ENCODE data around the gene GLRX2.
"Not testable (repeated sequence)": the region's sequence is repeated elsewhere in the genome, so short reads cannot be mapped to it uniquely, and the experiment has no call there.

Gene GLRX2

DNA sequence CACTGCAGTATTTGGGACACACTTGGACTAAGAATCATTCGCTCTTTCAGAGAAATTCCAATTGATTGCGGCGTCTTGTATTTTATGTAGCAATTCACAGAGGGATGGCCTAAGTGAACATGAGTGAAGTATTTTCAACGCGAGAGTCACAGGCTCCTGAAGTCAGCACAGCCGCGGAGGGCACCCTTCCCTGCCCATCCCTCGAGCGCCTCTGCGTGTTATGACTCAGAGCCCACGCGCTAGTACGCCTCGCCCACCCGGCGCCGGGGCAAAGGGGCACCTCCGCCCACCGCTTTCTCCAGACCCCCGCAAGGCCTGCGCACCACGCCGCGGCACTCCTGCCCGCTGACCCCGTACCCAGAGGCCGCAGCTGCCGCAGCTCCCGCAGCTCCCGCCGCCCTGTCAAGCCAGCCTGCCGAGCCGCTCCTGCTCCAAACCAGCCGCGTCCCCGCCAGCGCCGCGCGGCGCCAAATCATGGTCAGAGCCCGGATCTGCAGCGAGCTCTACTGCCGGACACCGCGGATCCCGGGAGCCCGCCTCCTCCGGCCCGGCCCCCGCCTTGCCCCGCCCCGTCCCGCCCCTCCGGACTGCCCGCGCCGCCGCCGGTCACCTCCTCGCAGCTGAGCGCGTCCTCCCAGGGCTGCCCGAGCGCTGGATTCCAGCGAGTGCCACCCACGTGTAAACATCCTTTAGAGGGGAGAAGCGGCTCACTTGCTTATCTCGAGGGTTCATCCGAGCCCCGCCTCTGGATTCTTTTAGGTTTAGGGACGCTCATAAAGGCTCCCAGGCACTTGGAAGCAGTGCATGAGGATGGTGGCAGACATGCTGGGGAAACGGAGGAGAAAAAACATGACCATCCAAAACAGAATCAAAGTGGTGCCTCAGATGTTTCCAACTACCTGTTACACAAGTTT lies at the start of gene GLRX2:
Gene GLRX2, minus strand, starts transcription at position 508 of the 914 bp plus-strand sequence. Its CDS starts 32 bp downstream, at position 476.
- DNase-seq (ENCODE audit: low read depth in 2 of 2) = peak; percentile 31 to 41

DNA sequence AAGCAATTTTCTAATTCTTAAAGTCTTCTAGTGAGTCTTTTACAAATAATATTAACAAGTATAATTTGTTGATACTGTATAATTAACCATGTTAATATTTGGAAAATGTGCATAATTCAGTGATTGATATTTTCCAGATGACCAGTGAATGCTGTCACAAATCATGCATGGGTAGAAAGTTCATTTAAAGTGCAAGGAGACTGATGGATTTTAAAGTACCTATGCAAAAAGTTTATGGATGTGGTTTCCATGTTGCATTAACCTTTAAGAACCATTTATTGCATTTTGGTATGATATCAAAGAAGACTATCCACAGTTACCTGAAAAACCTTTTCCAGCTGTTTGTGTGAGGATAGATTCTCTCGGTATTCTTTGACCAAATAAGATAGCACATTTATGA lies 39.8 kb upstream of the GLRX2 start:
- DNase-seq (ENCODE audit: low read depth in 2 of 2) = no peak

DNA sequence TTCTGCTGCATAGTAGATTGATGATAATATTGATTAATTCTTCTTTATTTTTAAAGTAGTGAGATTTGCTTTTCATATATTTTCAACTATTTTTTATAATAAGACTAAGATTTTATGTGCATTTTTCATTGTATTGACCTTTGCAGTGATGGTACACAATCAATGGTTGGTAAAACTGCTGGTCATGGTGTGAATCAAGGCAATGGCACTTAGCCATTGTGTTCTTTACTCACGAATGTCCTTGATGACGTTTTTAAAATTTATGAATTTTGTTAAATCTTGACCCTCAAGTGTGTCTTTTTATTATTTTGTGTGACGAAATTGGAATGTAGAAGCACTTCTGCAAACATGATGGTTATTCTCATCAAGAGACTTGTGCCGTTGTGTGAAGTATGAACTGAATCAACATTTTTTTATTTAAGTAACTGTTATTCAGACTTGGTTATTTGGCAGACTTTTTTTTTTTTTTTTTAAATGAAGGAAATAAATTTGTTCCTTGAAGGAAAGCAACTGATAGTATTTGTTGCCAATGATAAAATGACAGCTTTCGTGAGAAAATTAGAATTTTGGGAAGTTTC lies 39.2 kb upstream of the GLRX2 start:
- no peak for DNase-seq (ENCODE audit: low read depth in 2 of 2)

- no peak for DNase-seq (ENCODE audit: low read depth in 2 of 2)
Measured at GRCh38 chr1:193143285-193143684, 38.1 kb upstream of the GLRX2 start.

DNA sequence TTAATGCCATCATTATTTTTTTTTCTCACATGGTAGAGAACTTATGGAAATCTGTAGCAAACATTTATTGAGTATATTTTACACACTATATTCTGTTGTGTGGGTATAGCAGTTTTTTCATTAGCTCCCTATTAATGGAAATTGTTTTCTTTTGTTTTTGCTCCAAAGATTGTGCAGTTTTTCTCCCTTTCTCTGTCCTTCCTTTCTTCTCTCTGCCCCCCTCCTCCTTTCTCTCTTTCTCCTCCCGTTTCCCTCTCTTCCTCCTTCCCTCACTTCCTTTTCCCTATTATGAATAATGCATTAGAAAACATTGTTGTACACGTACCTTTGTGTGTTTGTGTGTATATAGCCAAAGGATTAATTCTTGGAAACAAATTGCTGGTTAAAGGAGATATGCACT lies 37.2 kb upstream of the GLRX2 start:
- no peak for DNase-seq (ENCODE audit: low read depth in 2 of 2)

DNA sequence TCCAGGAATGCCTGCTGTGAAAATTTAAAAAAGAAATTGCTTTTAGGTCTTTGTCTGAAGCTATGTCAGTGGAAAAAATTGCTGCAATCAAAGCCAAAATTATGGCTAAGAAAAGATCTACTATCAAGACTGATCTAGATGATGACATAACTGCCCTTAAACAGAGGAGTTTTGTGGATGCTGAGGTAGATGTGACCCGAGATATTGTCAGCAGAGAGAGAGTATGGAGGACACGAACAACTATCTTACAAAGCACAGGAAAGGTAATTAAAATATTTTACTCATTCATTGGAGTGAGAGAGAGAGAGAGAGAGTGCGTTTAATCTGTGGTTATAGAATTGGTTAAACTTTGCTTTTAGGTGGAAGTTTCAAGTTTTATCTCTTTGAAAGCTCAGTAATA lies 36.6 kb upstream of the GLRX2 start:
- no peak for DNase-seq (ENCODE audit: low read depth in 2 of 2)

DNA sequence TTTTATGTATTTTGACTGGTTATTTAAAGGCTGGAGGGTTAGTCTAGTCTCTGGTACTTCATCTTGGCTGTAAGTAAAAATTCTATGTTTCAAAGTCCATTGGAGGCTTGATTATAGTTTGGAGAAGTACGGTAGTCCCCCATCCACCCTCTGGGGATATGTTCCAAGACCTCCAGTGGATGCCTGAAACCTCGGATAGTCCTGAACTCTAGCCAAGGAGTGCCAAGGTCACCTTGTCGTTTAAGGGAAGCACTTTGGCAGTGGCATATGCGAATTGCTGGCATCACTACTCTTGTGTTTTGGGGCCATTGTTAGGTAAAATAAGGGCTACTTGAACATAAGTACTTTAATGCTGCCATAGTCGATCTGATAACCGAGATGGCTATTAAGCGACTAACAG lies 35.0 kb upstream of the GLRX2 start:
- no peak for DNase-seq (ENCODE audit: low read depth in 2 of 2)

GRCh38 chr1:193131266-193131860 lies 26.1 kb upstream of the GLRX2 start:
- no peak for DNase-seq (ENCODE audit: low read depth in 2 of 2)

DNA sequence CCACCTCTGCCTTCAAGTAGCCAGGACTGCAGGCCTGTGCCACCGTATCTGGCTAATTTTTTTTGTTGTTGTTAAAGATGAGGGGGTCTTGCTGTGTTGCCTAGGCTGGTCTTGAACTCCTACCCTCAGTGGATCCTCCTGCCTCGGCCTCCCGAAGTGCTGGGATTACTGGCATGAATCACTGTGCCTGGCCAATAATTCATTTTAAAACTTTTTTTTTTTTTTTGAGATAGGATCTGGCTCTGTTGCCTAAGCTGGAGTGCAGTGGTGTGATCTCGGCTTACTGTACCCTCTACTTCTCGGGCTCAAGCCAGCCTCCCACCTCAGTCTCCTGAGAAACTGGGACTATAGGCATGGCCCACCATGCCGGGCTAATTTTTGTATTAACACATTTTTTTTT lies 20.2 kb upstream of the GLRX2 start:
- DNase-seq (ENCODE audit: low read depth in 2 of 2) = no peak

DNA sequence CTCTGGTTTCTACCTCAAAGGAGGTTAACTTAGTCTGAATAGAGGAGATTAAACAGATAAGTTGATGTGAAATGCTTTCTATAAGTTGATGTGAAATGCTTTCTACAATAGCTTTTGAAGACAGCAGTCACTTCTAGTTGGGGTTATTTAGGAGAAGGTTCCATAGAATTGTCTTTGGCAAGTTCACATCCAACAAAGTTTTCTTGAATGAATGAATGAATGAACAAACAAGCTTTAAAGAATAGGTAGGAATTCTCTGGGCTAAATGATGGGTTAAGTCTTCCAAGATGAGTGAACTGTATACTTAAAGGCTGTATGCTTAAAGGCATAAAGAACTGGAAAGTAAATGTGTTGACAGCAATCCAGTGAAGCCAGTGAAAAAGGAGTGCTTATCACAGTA lies 18.5 kb upstream of the GLRX2 start:
- no peak for DNase-seq (ENCODE audit: low read depth in 2 of 2)

- DNase-seq (ENCODE audit: low read depth in 2 of 2) = peak; percentile 99 to 100
Measured at GRCh38 chr1:193121616-193122593, 16.7 kb upstream of the GLRX2 start, which contains the start of gene CDC73. TSS of gene CDC73 (plus strand) at chr1:193122031. CDS start at chr1:193122201, 170 bp downstream.

GRCh38 chr1:193120604-193121166 lies 15.5 kb upstream of the GLRX2 start:
- no peak for DNase-seq (ENCODE audit: low read depth in 2 of 2)

- no peak for DNase-seq (ENCODE audit: low read depth in 2 of 2)
Measured at GRCh38 chr1:193118803-193119730, 13.9 kb upstream of the GLRX2 start.

- DNase-seq (ENCODE audit: low read depth in 2 of 2) = no peak
Measured at GRCh38 chr1:193118194-193118593, 13.0 kb upstream of the GLRX2 start.

DNA sequence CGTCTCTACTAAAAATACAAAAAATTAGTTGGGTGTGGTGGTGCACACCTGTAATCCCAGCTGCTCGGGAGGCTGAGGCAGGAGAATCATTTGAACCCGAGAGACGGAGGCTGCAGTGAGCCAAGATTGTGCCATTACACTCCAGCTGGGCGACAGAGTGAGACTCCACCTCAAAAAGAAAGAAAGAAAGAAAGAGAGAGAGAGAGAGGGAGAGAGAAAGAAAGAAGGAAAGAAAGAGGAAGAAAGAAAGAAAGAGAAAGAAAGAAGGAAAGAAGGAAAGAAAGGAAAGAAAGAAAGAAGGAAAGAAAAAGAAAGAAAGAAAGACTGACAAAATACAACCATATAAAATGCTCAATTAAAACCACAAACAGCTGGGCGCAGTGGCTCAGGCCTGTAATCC lies 12.0 kb upstream of the GLRX2 start:
- DNase-seq (ENCODE audit: low read depth in 2 of 2) = not testable (repeated sequence)

DNA sequence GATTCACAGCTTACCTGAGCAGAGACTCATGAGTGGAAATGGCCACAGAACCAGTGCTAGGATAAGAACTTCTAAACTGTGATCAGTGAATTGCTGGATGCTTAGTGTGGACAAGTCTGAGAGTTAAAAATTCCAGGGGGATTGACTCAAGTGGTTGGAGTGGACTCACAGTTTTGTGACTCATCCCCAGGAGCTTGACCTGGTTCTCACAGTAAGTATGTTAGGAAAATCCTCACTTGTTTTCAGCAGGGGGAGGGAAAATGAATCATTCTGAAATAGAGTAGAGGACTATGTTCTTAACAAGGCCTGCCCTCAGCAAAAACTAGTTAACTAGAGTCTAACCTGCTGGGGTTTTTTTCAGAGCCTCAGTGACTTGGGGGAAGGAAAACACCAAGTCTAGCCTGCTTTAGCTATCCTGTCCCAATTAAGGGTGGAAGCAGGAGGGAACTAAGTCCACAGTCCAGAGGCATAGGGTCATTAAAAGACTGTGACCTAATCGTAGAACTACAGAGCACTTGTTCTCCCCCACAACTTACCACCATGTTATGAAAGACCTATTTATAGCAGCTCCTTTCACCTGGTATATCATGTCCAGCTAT lies 10.5 kb upstream of the GLRX2 start:
- DNase-seq (ENCODE audit: low read depth in 2 of 2) = no peak

DNA sequence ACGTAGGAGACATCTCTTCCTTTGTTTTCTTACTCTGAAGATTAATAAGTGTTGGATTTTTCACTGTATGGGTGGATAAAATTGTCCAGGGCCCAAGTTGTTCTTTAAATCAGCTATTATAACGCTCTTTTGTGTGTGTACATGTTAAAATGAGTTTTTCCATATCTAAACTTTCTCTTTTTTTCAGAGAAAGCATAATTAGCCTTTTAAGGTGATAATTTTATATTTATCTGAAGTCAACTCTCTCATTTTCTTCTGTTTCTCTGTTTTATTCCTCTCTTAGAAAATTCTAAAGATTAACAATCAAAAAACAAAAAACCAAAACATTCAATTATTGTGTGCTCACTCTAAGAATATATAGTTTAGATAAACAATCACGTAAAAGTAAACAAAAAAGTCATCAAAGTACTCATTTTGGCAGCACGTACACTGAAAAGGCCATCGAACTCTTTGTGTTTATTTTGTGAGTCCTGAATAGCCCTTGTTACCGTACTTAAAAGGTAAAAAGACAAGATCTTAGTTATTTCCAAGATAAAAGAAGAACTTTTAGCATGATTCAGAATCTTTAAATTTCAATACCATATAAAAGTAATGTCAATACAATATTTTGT lies 9.4 kb upstream of the GLRX2 start:
- no peak for DNase-seq (ENCODE audit: low read depth in 2 of 2)

DNA sequence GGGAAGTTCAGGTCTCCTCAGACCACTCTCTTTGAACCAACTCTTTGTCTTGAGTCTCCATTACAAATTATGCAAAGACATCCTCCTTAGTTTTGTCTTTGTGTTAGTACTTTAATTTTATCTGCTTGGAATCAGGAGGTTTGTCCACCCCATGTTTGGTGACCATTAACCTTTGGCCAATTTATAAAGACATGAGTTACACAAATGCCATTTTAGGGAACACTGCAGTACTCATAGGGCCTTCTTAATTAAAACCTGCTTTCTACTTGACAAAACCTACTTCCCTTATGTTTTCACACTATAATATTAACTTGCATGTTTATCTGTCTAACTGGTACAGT lies 8.7 kb upstream of the GLRX2 start:
- DNase-seq (ENCODE audit: low read depth in 2 of 2) = no peak

- DNase-seq (ENCODE audit: low read depth in 2 of 2) = no peak
Measured at GRCh38 chr1:193113258-193113991, 8.2 kb upstream of the GLRX2 start.
